HCEC 1CT (cell line): ENCODE measurements around the gene PIP4K2C.
"Not testable (repeated sequence)": the region's sequence is repeated elsewhere in the genome, so short reads cannot be mapped to it uniquely, and the experiment has no call there.

Experiments
- DNase-seq: peaks from one replicate; pipeline ENCODE4 v3.0.0-alpha.2; 2017

PIP4K2C gene

GRCh38 chr12:57560516-57560915 lies 30.5 kb upstream of the PIP4K2C start:
- DNase-seq, result no peak

DNA sequence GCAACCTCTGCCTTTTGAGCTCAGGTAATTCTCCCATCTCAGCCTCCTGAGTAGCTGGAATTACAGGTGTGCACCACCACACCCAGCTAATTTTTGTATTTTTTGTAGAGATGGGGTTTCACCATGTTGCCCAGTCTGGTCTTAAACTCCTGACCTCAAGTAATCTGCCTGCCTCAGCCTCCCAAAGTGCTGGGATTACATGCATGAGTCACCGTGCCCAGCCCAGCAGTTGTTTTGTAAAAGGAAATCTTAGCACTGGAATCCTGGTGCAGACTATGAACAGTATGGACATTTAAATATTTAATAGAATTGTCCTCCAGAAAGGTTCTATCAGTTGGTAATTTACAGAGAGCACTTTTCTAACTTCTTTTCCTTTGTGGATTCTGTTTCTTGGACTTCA lies 29.9 kb upstream of the PIP4K2C start:
- peak; percentile 35 for DNase-seq

DNA sequence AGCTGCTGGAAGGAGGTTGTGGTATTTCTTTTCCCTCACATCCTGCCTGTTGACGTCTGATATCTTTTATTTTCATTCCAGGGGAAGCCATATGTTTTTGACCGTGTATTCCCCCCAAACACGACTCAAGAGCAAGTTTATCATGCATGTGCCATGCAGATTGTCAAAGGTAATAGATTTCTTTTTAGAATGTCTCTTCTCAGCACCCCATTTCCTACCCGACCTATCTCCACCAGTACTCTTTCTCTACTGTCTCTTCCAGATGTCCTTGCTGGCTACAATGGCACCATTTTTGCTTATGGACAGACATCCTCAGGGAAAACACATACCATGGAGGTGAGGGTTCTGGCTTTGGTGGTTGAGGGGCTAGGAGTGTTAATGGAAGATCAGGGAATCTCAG lies 27.6 kb upstream of the PIP4K2C start:
- no peak for DNase-seq

- no peak for DNase-seq
Measured at GRCh38 chr12:57564178-57564740, 26.7 kb upstream of the PIP4K2C start.

GRCh38 chr12:57568838-57569237 lies 22.2 kb upstream of the PIP4K2C start:
- DNase-seq, result no peak

GRCh38 chr12:57569858-57570257 lies 21.1 kb upstream of the PIP4K2C start:
- no peak for DNase-seq

GRCh38 chr12:57570438-57570837 lies 20.6 kb upstream of the PIP4K2C start:
- not testable (repeated sequence) for DNase-seq

- DNase-seq, result no peak
Measured at GRCh38 chr12:57571926-57572762, 18.8 kb upstream of the PIP4K2C start.

GRCh38 chr12:57574795-57575194 lies 16.2 kb upstream of the PIP4K2C start:
- DNase-seq, result no peak

DNA sequence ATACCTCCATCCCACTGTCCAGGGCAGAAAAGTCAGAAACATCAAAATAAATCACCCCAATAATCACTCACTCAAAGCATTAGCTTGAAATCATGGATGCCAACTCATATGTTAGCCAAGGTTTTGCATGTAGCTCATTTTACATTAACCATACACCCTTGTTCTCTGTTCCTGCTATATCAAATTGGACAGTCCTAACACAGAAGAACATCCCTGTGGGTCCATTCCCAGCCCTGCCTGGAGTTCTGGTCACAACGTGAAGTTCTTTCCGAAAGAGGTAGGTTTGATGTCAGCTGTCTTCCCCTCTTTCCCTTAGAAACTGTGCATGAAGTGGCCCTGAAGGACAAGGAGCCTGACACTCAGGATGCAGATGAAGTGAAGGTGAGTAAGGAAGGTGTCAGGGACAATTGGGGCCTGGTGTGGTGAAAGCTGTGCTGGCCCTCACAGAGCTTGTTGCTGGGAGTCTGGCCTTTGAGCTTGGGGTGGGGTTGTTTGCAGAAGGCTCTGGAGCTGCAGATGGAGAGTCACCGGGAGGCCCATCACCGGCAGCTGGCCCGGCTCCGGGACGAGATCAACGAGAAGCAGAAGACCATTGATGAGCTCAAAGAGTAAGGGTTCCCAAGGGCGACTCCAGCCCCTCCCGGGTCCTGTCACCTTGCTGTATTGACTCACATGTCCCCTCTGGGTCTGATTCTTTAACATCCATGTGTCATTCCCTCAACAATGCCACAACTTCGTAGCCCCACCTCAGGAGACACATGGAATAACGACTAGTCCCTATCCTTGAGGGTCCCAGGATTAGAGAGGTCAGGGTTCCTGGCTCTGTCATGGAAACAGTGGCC lies 15.0 kb upstream of the PIP4K2C start:
- no peak for DNase-seq

DNA sequence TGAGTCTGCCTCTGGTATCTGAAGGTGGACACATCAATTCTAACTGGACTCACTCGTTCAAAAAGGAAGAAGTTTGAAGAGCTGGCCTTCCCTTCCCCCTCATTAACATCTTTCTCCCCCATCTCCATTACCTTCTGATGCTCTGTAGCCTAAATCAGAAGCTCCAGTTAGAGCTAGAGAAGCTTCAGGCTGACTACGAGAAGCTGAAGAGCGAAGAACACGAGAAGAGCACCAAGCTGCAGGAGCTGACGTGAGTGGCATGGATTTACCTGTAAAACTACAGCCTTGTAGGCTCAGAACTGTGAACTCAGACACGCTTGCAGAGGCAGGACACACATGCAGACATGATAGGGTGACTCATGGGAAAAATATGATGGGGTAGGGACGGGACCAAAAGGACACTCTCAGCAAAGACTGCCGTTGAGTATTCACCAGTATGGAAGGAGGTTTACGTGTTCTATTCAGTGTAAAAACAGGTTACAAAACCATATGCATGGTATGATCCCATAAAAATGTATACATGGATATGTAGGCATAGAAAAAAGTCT lies 14.3 kb upstream of the PIP4K2C start:
- DNase-seq, result no peak

DNA sequence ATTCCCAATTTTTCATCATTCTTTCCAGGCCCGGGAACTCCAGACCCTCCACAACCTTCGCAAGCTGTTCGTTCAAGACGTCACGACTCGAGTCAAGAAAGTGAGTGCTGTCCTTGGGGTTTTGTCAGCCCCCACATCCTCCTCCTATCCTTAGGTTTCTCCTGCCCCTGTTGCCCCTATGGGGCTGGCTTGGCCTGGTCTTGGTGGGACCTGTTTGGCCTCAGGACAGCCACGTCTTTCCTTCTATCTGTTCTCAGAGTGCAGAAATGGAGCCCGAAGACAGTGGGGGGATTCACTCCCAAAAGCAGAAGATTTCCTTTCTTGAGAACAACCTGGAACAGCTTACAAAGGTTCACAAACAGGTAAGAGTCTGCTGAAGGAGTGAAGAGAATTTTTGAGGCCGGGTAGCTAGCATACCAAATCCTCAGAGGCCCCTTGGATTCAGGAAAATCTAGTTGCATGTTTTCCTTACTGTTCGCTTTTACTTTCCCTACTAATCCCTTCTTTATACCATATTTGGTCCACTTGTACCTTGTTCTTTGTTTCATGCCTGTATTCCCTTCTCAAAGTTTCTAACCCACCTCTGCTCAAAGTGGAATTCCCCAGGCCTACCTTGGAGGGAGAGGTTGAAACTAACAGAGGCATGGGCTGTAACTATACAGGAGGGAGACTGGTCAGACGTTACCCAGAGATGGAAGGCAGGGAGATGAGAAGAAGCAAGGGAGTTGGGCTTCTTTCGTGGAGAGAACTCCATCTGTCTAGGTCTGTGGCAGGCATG lies 12.8 kb upstream of the PIP4K2C start:
- DNase-seq, result no peak

DNA sequence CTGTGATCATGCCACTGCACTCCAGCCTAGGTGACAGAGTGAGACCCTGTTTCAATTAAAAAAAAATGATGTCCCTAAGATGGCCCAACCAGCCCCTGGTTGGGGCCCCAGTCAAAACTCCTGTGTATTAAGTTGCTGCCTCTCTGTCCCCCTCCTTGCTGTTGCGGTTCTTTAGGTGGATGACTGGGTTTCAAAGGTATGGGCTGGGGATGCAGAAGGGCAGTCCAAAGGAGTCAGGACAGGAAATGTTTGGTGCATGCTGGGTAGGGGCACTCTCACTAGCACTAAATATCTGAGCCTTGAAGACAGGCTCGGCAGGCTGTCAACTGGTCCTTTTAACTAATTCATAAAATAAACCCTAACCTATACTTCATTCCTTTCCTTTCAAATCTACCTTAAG lies 12.0 kb upstream of the PIP4K2C start:
- DNase-seq, result no peak

DNA sequence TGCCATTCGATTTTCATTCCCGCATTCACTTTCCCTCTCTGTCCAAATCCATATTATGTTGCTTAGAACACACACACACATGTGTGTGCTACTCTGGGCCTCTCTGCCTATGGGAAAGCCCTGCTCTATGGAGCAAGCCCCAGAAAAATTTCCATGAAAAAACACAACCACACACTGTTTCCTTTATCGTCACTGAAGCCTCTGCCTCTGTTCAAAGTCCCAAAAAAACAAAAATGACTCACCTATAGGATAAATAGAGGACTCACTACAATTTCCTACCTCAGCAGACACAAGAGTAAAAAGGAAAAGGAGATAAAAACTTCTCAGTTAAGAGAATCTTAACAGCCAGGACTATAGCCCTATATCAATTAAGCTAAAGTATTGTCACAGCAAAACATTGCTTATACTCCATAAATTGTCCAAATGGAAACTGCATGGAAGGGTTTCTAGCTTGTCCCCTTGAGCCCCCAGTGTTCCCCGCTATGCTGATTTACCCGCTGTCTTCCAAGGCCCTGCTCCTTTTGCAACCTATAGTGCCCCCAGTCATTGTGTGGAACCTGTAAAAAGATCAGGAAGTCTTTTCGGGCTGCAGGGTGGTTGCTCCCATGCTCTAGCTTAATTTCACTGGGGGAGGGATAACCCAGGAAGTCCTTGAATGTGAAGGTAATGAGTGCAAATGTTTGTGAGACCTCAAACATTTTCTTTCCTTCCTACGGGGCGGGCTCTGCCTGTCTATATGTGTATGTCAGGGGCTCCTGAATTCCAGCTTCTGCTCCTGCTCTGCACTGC lies 11.1 kb upstream of the PIP4K2C start:
- no peak for DNase-seq

DNA sequence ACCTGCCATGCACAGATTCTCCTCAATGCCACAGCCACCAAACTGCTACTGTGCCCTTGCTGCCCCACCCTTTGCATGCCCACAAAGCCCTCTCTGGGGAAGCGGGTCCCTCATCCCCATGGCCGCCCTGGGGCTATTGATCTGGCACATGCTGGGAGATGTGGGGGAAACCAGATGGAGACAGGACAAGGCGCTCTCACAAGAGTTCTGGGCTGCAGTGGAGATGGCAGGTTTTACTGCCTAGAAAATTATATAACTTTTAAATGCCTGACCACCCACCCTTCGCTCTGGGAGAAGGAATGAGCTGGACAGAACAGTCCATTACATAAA lies 10.6 kb upstream of the PIP4K2C start:
- no peak for DNase-seq

DNA sequence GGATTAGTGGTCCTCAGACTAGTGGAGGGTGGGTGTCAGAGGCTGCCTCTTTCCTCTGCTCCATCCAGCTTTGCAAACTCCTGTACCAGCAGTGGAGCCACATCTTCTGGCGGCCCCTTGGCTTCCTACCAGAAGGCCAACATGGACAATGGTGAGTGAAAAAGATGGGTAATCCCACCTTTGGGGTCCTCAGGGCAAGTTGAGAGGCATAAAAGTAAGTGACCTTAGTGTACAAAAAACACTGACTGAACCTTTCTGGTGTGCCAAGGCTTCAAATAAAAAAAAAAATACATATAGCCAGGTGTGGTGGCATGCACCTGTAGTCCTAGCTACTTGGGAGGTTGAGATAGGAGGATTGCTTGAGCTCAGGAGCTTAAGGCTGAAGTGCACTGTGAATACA lies 9.2 kb upstream of the PIP4K2C start:
- no peak for DNase-seq

DNA sequence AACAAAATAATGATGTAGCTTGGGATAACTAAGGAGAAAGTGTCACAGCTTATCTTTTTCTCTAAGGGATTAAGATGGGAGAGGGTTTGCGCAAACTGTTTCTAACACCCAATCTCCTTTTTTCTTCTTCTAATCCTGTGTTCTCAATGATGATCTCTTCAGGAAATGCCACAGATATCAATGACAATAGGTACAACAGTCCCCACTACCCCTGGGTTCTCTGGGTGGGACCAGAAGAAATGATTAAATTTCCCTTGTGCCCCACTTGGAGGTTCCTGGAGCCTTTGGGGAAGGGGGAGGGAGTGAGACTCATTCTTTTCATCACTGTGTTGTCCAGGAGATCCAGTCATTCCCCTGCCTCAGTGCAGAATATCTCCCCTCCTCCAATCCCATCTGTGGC lies 8.6 kb upstream of the PIP4K2C start:
- DNase-seq, result no peak

- peak; percentile 72 for DNase-seq
Measured at GRCh38 chr12:57583008-57583831, 7.8 kb upstream of the PIP4K2C start.

DNA sequence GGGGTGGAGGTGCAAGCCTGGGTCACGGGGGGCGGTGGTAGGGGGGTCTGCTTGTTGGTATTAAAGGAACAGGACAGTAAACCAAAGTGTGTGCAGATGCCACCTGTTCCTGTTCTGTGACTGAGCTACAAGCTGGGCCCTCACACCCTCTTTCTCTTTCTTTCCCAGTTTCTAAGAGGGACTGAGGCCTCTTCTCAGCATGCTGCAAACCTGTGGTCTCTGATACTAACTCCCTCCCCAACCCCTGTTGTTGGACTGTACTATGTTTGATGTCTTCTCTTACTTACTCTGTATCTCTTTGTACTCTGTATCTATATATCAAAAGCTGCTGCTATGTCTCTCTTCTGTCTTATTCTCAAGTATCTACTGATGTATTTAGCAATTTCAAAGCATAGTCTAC lies 6.9 kb upstream of the PIP4K2C start:
- DNase-seq, result no peak

- no peak for DNase-seq
Measured at GRCh38 chr12:57584690-57585089, 6.3 kb upstream of the PIP4K2C start.

- DNase-seq, result no peak
Measured at GRCh38 chr12:57585156-57585555, 5.8 kb upstream of the PIP4K2C start.
